Uterus (tissue), 2 donors: ENCODE measurements around the gene ZNF423.

Experiments
- CTCF ChIP-seq, 4 experiments: fragments of 200-600 bp in 2 of 4; fragments of 450-650 bp in 2 of 4; sonication (generic) in 2 of 4; IDR thresholded peaks; one replicate each; pipeline ENCODE4 v1.5.1; 2016 to 2019; ENCODE audit warnings: antibody characterized with exemption in 4 of 4, mild to moderate bottlenecking in 2 of 4, moderate library complexity in 1 of 4
- POLR2A ChIP-seq, 2 donors: fragments of 450-650 bp; IDR thresholded peaks; one replicate each; pipeline ENCODE4 v1.6.1; 2016; ENCODE audit warnings: antibody characterized with exemption in 2 of 2, mild to moderate bottlenecking in 1 of 2, moderate library complexity in 1 of 2

GRCh38 chr16:49763826-49764225, 92.1 kb downstream of the ZNF423 start:
- TF ChIP-seq CTCF (IDR thresholded peaks at IDR 0.05) (no peak), POLR2A (IDR thresholded peaks at IDR 0.05) (no peak)
